Endothelial cell of umbilical vein (primary cell): ENCODE measurements around the gene CYP2A6. TPM values are rescaled to one million over a fixed set of nuclear protein-coding genes. Genes with fewer than 3 reads are reported as not detected.
A peak's percentile ranks its signal among the peaks of the same experiment; 100 is the strongest.

Experiments
- BruUV-seq: library from RNA; stranded (reverse); fragments of 400-500 nt; replicated peaks from 2 replicates; lab custom pipeline; 2021; lab: Mats Ljungman, UMichigan
- CTCF ChIA-PET: fragments of 300-600, 350-600 bp; sonication (Branson Sonifier 250); formaldehyde crosslinking; loops from one replicate; lab custom pipeline; 2021; ENCODE audit warnings: antibody characterized with exemption, inconsistent platforms; lab: Charles Lee
- POLR2A ChIA-PET: fragments of 300-600, 350-600 bp; sonication (Branson Sonifier 250); formaldehyde crosslinking; loops from one replicate; lab custom pipeline; 2021; ENCODE audit warnings: antibody characterized with exemption, inconsistent platforms; lab: Charles Lee
- DNase-seq: peaks from one replicate; pipeline ENCODE4 v3.0.0-alpha.2; 2011; ENCODE audit warnings: low read depth, low spot score
- FAIRE-seq: peaks from 2 replicates; lab custom pipeline; 2011; peaks lifted over from hg19 to GRCh38; lab: Jason Lieb, UNC
- H2AFZ ChIP-seq: 2 replicates; pipeline ENCODE4 v1.6.0; 2012; ENCODE audit warnings: low read depth, low read length, control low read depth, inconsistent platforms
- H3K27ac ChIP-seq: 2 replicates; pipeline ENCODE4 v1.5.1; 2011; ENCODE audit warnings: low read depth, mild to moderate bottlenecking, control low read depth, low read length, moderate library complexity; ENCODE audit not compliant: insufficient read depth
- H3K27me3 ChIP-seq, 2 experiments: 2 replicates each; pipeline versions ENCODE4 v1.6.0 to v1.6.1; 2011; ENCODE audit warnings: low read length in 2 of 2, mixed read lengths in 1 of 2; ENCODE audit not compliant: control insufficient read depth in 2 of 2, insufficient read depth in 2 of 2
- H3K36me3 ChIP-seq, 2 experiments: 2 replicates in 1 of 2; 3 replicates in 1 of 2; pipeline ENCODE4 v1.5.1; 2011; ENCODE audit warnings: low read length in 2 of 2, mild to moderate bottlenecking in 1 of 2, moderate library complexity in 1 of 2; ENCODE audit not compliant: control insufficient read depth in 2 of 2, insufficient read depth in 2 of 2; ENCODE audit errors: extremely low read depth in 1 of 2
- H3K4me1 ChIP-seq: 3 replicates; pipeline ENCODE4 v1.5.1; 2011; ENCODE audit warnings: mild to moderate bottlenecking, low read length; ENCODE audit not compliant: control insufficient read depth, insufficient read depth; ENCODE audit errors: extremely low read depth
- H3K4me2 ChIP-seq: 2 replicates; pipeline ENCODE4 v1.6.1; 2011; ENCODE audit warnings: low read length, control low read depth, mixed read lengths; ENCODE audit not compliant: insufficient read depth
- H3K4me3 ChIP-seq, 3 experiments: fragments of 200-600 bp in 1 of 3; sonication (generic), shearing (Covaris generic) in 1 of 3; replicated peaks in 1 of 3; 2 replicates each; pipeline ENCODE4 v1.5.1; 2011 to 2016; ENCODE audit warnings: control low read depth in 3 of 3, low read length in 3 of 3, mild to moderate bottlenecking in 2 of 3, inconsistent platforms in 1 of 3, low read depth in 1 of 3, moderate library complexity in 1 of 3; ENCODE audit not compliant: insufficient read depth in 1 of 3
- H3K79me2 ChIP-seq: 2 replicates; pipeline ENCODE4 v1.6.0; 2012; ENCODE audit warnings: low read length, inconsistent platforms; ENCODE audit not compliant: control insufficient read depth, insufficient read depth
- H3K9ac ChIP-seq: replicated peaks from 2 replicates; pipeline ENCODE3; 2011; ENCODE audit warnings: low read length, control low read depth; ENCODE audit not compliant: insufficient read depth; ENCODE audit errors: extremely low read depth
- H3K9me1 ChIP-seq: replicated peaks from 3 replicates; pipeline ENCODE4 v1.6.0; 2011; ENCODE audit warnings: mild to moderate bottlenecking, low read length; ENCODE audit not compliant: control insufficient read depth, insufficient read depth; ENCODE audit errors: extremely low read depth
- H3K9me3 ChIP-seq: replicated peaks from 2 replicates; pipeline ENCODE4 v1.5.1; 2012; ENCODE audit warnings: low read length, inconsistent platforms; ENCODE audit not compliant: control insufficient read depth, insufficient read depth
- H4K20me1 ChIP-seq: replicated peaks from 2 replicates; pipeline ENCODE3; 2011; ENCODE audit warnings: mild to moderate bottlenecking, low read length; ENCODE audit not compliant: control insufficient read depth, insufficient read depth; ENCODE audit errors: extremely low read depth
- CTCF ChIP-seq, 2 donors: IDR thresholded peaks; 1 replicate in 1 of 2; 2 replicates in 1 of 2; pipeline ENCODE4 v1.5.1; 2011; ENCODE audit warnings: low read length in 2 of 2, mild to moderate bottlenecking in 2 of 2, moderate library complexity in 2 of 2, control low read depth in 1 of 2, inconsistent platforms in 1 of 2, low read depth in 1 of 2; ENCODE audit not compliant: insufficient read depth in 1 of 2; ENCODE audit errors: extremely low read depth in 1 of 2
- GATA2 ChIP-seq: IDR thresholded peaks from 2 replicates; pipeline ENCODE4 v1.7.0; 2011; ENCODE audit warnings: low read depth, mild to moderate bottlenecking, moderate library complexity, mixed read lengths, low read length; ENCODE audit not compliant: insufficient read length, insufficient read depth
- POLR2A ChIP-seq: IDR thresholded peaks from 2 replicates; pipeline ENCODE4 v1.6.1; 2012; ENCODE audit warnings: low read depth, mild to moderate bottlenecking, control low read depth, low read length
- POLR2AphosphoS5 ChIP-seq: IDR thresholded peaks from 2 replicates; pipeline ENCODE4 v1.6.1; 2012; ENCODE audit warnings: low read depth, mild to moderate bottlenecking, control low read depth, low read length, moderate library complexity; ENCODE audit not compliant: insufficient read depth
- dilution Hi-C: fragments of 300-500 bp; cut with MboI; formaldehyde crosslinking; loops from one replicate; pipeline ENCODE4 v1.15.0; 2019; ENCODE audit warnings: low sequenced_read_pairs; ENCODE audit not compliant: extremely low pct_ligation_motif_present
- intact Hi-C: fragments of 100-400 bp; cut with micrococcal nuclease; formaldehyde crosslinking; loops from one replicate; pipeline ENCODE4 v1.10.0; 2022
- polyA plus RNA-seq, 4 experiments: library from polyadenylated mRNA; depleted of rRNA in 3 of 4; stranded (reverse) in 3 of 4; unstranded in 1 of 4; fragments of >200 nt; gene quantifications; 2 replicates each; pipeline versions ENCODE4 v1.2.1 to v1.2.3, GENCODE V29; 2011 to 2012; ENCODE audit warnings: missing spikeins in 1 of 4
- total RNA-seq: library from RNA; stranded (reverse); gene quantifications from 2 replicates; pipeline ENCODE4 v1.2.3, GENCODE V29; 2021

The CYP2A6 gene
- total and polyA plus RNA-seq, 2 donors (not counting 3 experiments of a cell fraction or from before 2014, with no cell fraction given) = not detected

GRCh38 chr19:40806423-40807146 lies 43.7 kb downstream of the CYP2A6 start:
- Histone ChIP-seq H3K27ac (peak overlapping the region; percentile 35), H3K36me3 (peaks cover 9 to 40% of the 10 kb centered on the region in 2 experiments), H2AFZ (no peak overlapping the region), H3K9me3 (no peaks in the 10 kb centered on the region), H3K4me1 (peaks cover 65% of the 10 kb centered on the region), H3K27me3 (no peaks in the 10 kb centered on the region), H4K20me1 (no peaks in the 10 kb centered on the region), H3K9me1 (no peaks in the 10 kb centered on the region), H3K79me2 (peaks cover 65% of the 10 kb centered on the region), H3K9ac (no peak overlapping the region), H3K4me2 (peak overlapping the region; percentile 26), H3K4me3 (peak overlapping the region in 1 of 3 experiments; percentile 9)
- no TSS peak for BruUV-seq
- no peak for TF ChIP-seq GATA2
- TF ChIP-seq POLR2AphosphoS5 = peak; percentile 76
- peak; percentile 99 for TF ChIP-seq CTCF (IDR thresholded peaks at IDR 0.05; ENCODE audit: extremely low read depth in 1 of 2, insufficient read depth in 1 of 2, low read depth in 1 of 2, low read length in 2 of 2)
- TF ChIP-seq POLR2A = peak; percentile 29
- dilution Hi-C loops = no loop called here
- FAIRE-seq = peak; percentile 100
- intact Hi-C loops = loop anchor here (1.0 to 10.0 kb wide), 6 partner anchors 29 to 362 kb away; partner anchors contain the start of genes ACTMAP, NUMBL and SERTAD3
- ChIA-PET POLR2A (interaction anchor here (0.6 to 2.0 kb wide), 6 partner anchors 8 to 143 kb away, joined by 3 to 5 read pairs (median 4); partner anchors contain the start of genes ACTMAP, EGLN2, RAB4B and SNRPA), CTCF (interaction anchor here (0.6 to 3.9 kb wide), 26 partner anchors 8 to 341 kb away, joined by 3 to 70 read pairs (median 4); partner anchors contain the start of genes ACTMAP, BLVRB, COQ8B and EGLN2)
- DNase-seq = peak; percentile 99
